ENCODE results near the gene HMGXB3. TPM values are rescaled to one million over a fixed set of nuclear protein-coding genes. Genes with fewer than 3 reads are reported as not detected.
A peak's percentile ranks its signal among the peaks of the same experiment; 100 is the strongest.
"Not testable (repeated sequence)": the region's sequence is repeated elsewhere in the genome, so short reads cannot be mapped to it uniquely, and the experiment has no call there.

The HMGXB3 gene
- total RNA-seq, 4 donors from 2014 or later: 47.7 to 58.2 (median 55.3) TPM

DNA sequence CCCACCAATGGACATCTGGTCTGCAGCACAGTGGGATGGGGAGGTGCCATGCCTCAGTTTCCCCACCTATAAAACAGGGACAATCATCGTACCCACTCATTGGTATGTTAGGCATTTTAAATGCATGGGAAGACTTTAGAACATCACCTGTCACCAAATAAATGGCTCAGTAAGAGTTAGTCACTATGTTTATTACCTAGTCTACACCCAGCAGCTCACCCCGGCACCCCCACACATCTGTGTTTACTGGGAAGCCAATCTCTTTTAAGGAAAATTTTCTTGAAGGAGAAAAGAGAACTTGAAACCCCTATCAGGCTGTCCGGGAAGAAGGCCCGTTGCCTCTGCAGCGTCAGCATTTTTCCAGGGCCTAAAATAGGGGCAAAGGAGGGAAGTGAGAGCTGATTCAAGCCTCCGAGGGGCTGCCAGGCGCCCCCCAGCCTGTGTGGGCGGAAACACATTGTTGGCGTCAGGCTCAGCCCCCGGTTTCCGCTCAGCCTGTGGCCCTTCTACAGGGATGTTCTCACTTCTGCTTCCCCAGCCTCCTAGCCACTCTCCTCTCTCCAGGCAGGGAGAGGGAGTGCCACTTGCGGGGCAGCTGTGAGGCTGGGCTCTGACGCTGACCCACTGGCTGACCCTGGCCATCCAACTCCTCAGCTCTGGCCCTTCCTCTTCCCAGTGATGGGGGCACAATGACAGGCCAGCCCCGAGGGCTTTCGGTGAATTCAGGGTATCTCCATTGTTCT, 81.2 kb downstream of the HMGXB3 start:
- DNase-seq (ENCODE audit: low spot score in 2 of 2): peak; percentile 25 to 48
- peak overlapping the region in 1 of 4 donors; percentile 47 for H3K4me3 ChIP-seq

DNA sequence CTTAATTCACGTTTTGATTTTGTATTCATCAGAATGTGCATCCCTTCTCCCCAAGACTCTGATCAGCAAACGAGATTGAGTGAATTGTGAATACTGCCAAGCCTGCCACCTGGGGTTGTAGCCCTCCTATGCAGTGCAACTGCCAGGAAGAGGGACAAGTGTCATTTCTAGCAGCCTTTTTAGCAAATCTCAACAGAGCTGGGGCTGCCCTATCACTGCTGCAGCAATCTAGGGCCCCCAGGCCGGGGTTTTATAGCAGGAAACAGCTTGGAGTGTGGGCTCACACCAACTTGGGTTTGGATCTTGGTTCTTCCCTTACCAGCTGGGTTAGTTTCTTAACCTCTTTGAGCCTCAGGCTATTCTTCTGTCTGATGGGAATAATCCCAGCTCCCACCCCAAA, 81.8 kb downstream of the HMGXB3 start:
- H3K27ac ChIP-seq: peak overlapping the region in 1 of 4 donors; percentile 35
- H3K4me3 ChIP-seq: peak overlapping the region in 1 of 4 donors; percentile 47
- H3K36me3 ChIP-seq: no peaks in the 10 kb centered on the region
- H3K9me3 ChIP-seq: no peaks in the 10 kb centered on the region
- DNase-seq (ENCODE audit: low spot score in 2 of 2): no peak
- H3K27me3 ChIP-seq: no peaks in the 10 kb centered on the region
- WGBS, 2 donors: 52 to 55% methylated on average over 3 of the region's 3 CpGs
- peaks cover 0 to 10% (median 2%) of the 10 kb centered on the region in 4 donors for H3K4me1 ChIP-seq
- TF ChIP-seq, protein P1, sequence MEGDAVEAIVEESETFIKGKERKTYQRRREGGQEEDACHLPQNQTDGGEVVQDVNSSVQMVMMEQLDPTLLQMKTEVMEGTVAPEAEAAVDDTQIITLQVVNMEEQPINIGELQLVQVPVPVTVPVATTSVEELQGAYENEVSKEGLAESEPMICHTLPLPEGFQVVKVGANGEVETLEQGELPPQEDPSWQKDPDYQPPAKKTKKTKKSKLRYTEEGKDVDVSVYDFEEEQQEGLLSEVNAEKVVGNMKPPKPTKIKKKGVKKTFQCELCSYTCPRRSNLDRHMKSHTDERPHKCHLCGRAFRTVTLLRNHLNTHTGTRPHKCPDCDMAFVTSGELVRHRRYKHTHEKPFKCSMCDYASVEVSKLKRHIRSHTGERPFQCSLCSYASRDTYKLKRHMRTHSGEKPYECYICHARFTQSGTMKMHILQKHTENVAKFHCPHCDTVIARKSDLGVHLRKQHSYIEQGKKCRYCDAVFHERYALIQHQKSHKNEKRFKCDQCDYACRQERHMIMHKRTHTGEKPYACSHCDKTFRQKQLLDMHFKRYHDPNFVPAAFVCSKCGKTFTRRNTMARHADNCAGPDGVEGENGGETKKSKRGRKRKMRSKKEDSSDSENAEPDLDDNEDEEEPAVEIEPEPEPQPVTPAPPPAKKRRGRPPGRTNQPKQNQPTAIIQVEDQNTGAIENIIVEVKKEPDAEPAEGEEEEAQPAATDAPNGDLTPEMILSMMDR (IDR thresholded peaks at IDR 0.05): no peak
- TF ChIP-seq POLR2A (IDR thresholded peaks at IDR 0.05) (no peak), EP300 (IDR thresholded peaks at IDR 0.05) (no peak)

More for the DNA sequence above, 81.2 kb downstream of the HMGXB3 start:
- Histone ChIP-seq H3K36me3 (no peaks in the 10 kb centered on the region), H3K4me1 (peaks cover 0 to 10% (median 2%) of the 10 kb centered on the region in 4 donors), H3K27ac (peak overlapping the region in 1 of 4 donors; percentile 35), H3K9me3 (no peaks in the 10 kb centered on the region), H3K27me3 (no peaks in the 10 kb centered on the region)
- WGBS, 2 donors: 18 to 22% methylated on average over 12 to 15 of the region's 15 CpGs
- TF ChIP-seq POLR2A (IDR thresholded peaks at IDR 0.05) (no peak), EP300 (IDR thresholded peaks at IDR 0.05) (peak in 1 of 2 donors; percentile 75)

DNA sequence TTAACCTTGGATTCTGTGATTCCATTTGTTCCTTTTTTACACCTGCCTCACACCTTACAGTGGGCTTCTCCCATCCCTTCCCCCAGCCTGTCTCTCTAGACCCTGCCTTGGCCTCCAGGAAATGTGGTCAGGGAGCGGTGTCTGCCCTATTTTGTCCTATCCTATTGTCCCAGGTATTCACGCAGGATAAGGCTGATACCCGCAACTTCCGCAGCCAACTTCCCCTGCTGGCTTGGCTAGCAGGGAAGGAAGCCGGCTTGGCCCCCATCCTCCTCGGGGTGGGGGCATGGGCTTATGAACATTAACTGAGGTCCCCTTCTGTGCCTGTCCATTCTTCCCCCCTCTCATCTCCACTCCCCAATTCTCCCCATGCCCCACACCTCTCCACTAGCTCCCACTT, 82.3 kb downstream of the HMGXB3 start:
- DNase-seq (ENCODE audit: low spot score in 2 of 2): no peak

DNA sequence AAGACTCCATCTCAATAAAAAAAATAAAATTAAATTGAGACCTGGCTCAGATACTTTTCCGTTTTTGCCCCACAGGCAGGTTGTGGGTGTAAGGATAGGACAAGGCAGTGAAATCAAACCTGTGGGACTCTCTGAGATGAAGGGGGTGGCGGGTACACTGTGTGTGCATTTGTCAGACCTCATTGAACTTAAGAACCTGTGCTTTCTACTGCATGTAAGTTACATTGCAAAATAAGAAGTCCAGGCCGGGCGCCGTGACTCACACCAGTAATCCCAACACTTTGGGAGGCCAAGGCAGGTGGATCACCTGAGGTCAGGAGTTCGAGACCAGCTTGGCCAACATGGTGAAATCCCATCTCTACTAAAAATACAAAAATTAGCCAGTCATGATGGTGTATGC, 84.2 kb downstream of the HMGXB3 start:
- H3K27me3 ChIP-seq; DNase-seq (ENCODE audit: low spot score in 2 of 2); H3K4me1 ChIP-seq; H3K36me3 ChIP-seq; H3K9me3 ChIP-seq: not testable (repeated sequence)
- Histone ChIP-seq H3K27ac (peak overlapping the region in 2 of 4 donors; percentile 7 to 10), H3K4me3 (peak overlapping the region in 2 of 4 donors; percentile 5 to 47)
- 82 to 89% methylated on average over 6 of the region's 6 CpGs for WGBS, 2 donors

More for the DNA sequence above, 82.3 kb downstream of the HMGXB3 start:
- WGBS, 2 donors: 80 to 84% methylated on average over 6 of the region's 6 CpGs
- Histone ChIP-seq H3K4me3 (peak overlapping the region in 1 of 4 donors; percentile 47), H3K27me3 (no peaks in the 10 kb centered on the region), H3K36me3 (no peaks in the 10 kb centered on the region), H3K4me1 (peaks cover 0 to 10% (median 2%) of the 10 kb centered on the region in 4 donors), H3K27ac (peak overlapping the region in 1 of 4 donors; percentile 35), H3K9me3 (no peaks in the 10 kb centered on the region)
- TF ChIP-seq POLR2A (IDR thresholded peaks at IDR 0.05) (no peak), EP300 (IDR thresholded peaks at IDR 0.05) (no peak)
- TF ChIP-seq, protein P1 (IDR thresholded peaks at IDR 0.05): no peak

DNA sequence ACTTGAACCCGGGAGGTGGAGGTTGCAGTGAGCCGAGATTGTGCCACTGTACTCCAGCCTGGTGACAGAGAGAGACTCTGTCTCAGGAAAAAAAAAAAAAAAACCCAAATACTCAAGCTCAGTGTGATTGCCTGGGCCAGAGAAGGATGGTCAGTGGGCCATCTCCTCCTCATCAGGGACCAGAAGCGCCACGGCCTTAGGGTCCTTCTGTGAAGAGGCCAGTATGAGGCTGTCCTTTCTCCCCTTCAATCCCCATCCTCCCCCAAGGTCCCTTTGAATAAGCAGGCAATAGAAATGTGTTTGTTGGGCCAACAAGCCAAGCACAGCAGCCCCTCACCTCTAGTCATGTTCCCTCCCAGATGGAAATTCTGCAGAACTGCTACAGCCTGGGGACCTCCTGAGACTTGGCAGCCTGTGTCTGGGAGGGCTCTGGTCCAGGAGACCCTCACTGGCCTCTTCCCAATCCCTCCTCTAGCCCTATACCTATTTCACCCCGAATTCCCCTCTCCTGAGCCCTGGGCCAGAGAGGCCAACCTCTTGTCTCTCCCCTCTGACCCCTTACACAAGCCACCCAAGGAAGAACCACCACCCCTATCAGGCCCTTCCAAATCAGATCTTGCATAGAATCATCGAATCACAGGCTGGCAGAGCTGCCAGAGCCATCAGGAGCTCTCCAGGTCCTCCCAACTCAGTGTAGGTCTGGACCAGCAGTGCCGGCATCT, 84.8 kb downstream of the HMGXB3 start:
- Histone ChIP-seq H3K4me3 (peak overlapping the region in 3 of 4 donors; percentile 15 to 47 (median 18)), H3K27me3 (no peaks in the 10 kb centered on the region), H3K4me1 (peaks cover 0 to 10% (median 2%) of the 10 kb centered on the region in 4 donors), H3K9me3 (no peaks in the 10 kb centered on the region), H3K27ac (peak overlapping the region in 2 of 4 donors; percentile 10 to 52), H3K36me3 (no peaks in the 10 kb centered on the region)
- no peak for TF ChIP-seq EP300 (IDR thresholded peaks at IDR 0.05)
- TF ChIP-seq, protein P1 (IDR thresholded peaks at IDR 0.05): no peak
- 78 to 82% methylated on average over 7 of the region's 7 CpGs for WGBS, 2 donors
- DNase-seq (ENCODE audit: low spot score in 2 of 2): no peak

All from tibial nerve (tissue), 4 donors.